ENCODE data around the gene GMCL1.
"Not testable (repeated sequence)": the region's sequence is repeated elsewhere in the genome, so short reads cannot be mapped to it uniquely, and the experiment has no call there.

GMCL1 gene

GRCh38 chr2:69848186-69848790, 18.8 kb downstream of the GMCL1 start:
- Histone ChIP-seq H3K36me3 (ENCODE audit: insufficient read depth, low read length) (peaks cover 2% of the 10 kb centered on the region; the same call in 1 of the 2 replicates), H3K4me1 (ENCODE audit: insufficient read depth, low read length) (no peaks in the 10 kb centered on the region), H3K9ac (ENCODE audit: low read depth, low read length) (no peak overlapping the region), H3K9me3 (ENCODE audit: control insufficient read depth, insufficient read depth, low read length) (no peaks in the 10 kb centered on the region)

- no peak overlapping the region for H3K9ac ChIP-seq (ENCODE audit: low read depth, low read length)
- no peaks in the 10 kb centered on the region for H3K4me1 ChIP-seq (ENCODE audit: insufficient read depth, low read length)
- no peaks in the 10 kb centered on the region for H3K9me3 ChIP-seq (ENCODE audit: control insufficient read depth, insufficient read depth, low read length)
- H3K36me3 ChIP-seq (ENCODE audit: insufficient read depth, low read length), result no peaks in the 10 kb centered on the region
These were observed 28.8 kb downstream of the GMCL1 start for GRCh38 chr2:69858261-69858660.

- Histone ChIP-seq H3K9ac (ENCODE audit: low read depth, low read length) (no peak overlapping the region), H3K9me3 (ENCODE audit: control insufficient read depth, insufficient read depth, low read length) (no peaks in the 10 kb centered on the region), H3K36me3 (ENCODE audit: insufficient read depth, low read length) (no peaks in the 10 kb centered on the region; the same call in none of the 2 replicates), H3K4me1 (ENCODE audit: insufficient read depth, low read length) (no peaks in the 10 kb centered on the region)
These were observed 33.8 kb downstream of the GMCL1 start for GRCh38 chr2:69863298-69863697.

GRCh38 chr2:69888451-69888850, 59.0 kb downstream of the GMCL1 start:
- no peak overlapping the region for H3K9ac ChIP-seq (ENCODE audit: low read depth, low read length)
- no peaks in the 10 kb centered on the region for H3K9me3 ChIP-seq (ENCODE audit: control insufficient read depth, insufficient read depth, low read length)
- no peaks in the 10 kb centered on the region for H3K4me1 ChIP-seq (ENCODE audit: insufficient read depth, low read length)
- H3K36me3 ChIP-seq (ENCODE audit: insufficient read depth, low read length), result no peaks in the 10 kb centered on the region

GRCh38 chr2:69889302-69889701, 59.8 kb downstream of the GMCL1 start:
- no peaks in the 10 kb centered on the region for H3K4me1 ChIP-seq (ENCODE audit: insufficient read depth, low read length)
- H3K36me3 ChIP-seq (ENCODE audit: insufficient read depth, low read length), result no peaks in the 10 kb centered on the region
- H3K9me3 ChIP-seq (ENCODE audit: control insufficient read depth, insufficient read depth, low read length), result no peaks in the 10 kb centered on the region
- no peak overlapping the region for H3K9ac ChIP-seq (ENCODE audit: low read depth, low read length)

- H3K36me3 ChIP-seq (ENCODE audit: insufficient read depth, low read length), result no peaks in the 10 kb centered on the region
- H3K9ac ChIP-seq (ENCODE audit: low read depth, low read length), result no peak overlapping the region
- H3K4me1 ChIP-seq (ENCODE audit: insufficient read depth, low read length), result no peaks in the 10 kb centered on the region; the same call in 1 of the 2 replicates
- H3K9me3 ChIP-seq (ENCODE audit: control insufficient read depth, insufficient read depth, low read length), result no peaks in the 10 kb centered on the region
These were observed 61.4 kb downstream of the GMCL1 start for GRCh38 chr2:69890881-69891280.

GRCh38 chr2:69892838-69893424, 63.5 kb downstream of the GMCL1 start:
- H3K9me3 ChIP-seq (ENCODE audit: control insufficient read depth, insufficient read depth, low read length); H3K36me3 ChIP-seq (ENCODE audit: insufficient read depth, low read length); H3K4me1 ChIP-seq (ENCODE audit: insufficient read depth, low read length); H3K9ac ChIP-seq (ENCODE audit: low read depth, low read length): not testable (repeated sequence)

GRCh38 chr2:69893684-69894551, 64.5 kb downstream of the GMCL1 start, which contains the start of gene SNRNP27:
Gene SNRNP27 (plus strand): TSS chr2:69893956. CDS start chr2:69893985, 29 bp downstream.
- no peaks in the 10 kb centered on the region for H3K9me3 ChIP-seq (ENCODE audit: control insufficient read depth, insufficient read depth, low read length)
- H3K4me1 ChIP-seq (ENCODE audit: insufficient read depth, low read length), result no peaks in the 10 kb centered on the region; the same call in 1 of the 2 replicates
- peaks cover 3% of the 10 kb centered on the region; the same call in 1 of the 2 replicates for H3K36me3 ChIP-seq (ENCODE audit: insufficient read depth, low read length)
- peak within 1 kb of the TSS; percentile 97 for H3K9ac ChIP-seq (ENCODE audit: low read depth, low read length)

GRCh38 chr2:69894737-69895136, 65.3 kb downstream of the GMCL1 start:
- H3K9ac ChIP-seq (ENCODE audit: low read depth, low read length), result peak overlapping the region; percentile 97
- not testable (repeated sequence) for H3K4me1 ChIP-seq (ENCODE audit: insufficient read depth, low read length); H3K36me3 ChIP-seq (ENCODE audit: insufficient read depth, low read length); H3K9me3 ChIP-seq (ENCODE audit: control insufficient read depth, insufficient read depth, low read length)

GRCh38 chr2:69902213-69902922, 72.9 kb downstream of the GMCL1 start:
- Histone ChIP-seq H3K4me1 (ENCODE audit: insufficient read depth, low read length) (no peaks in the 10 kb centered on the region), H3K9me3 (ENCODE audit: control insufficient read depth, insufficient read depth, low read length) (no peaks in the 10 kb centered on the region), H3K36me3 (ENCODE audit: insufficient read depth, low read length) (peaks cover 8% of the 10 kb centered on the region; the same call in 1 of the 2 replicates), H3K9ac (ENCODE audit: low read depth, low read length) (no peak overlapping the region)

GRCh38 chr2:69907216-69907615, 77.8 kb downstream of the GMCL1 start:
- Histone ChIP-seq H3K9ac (ENCODE audit: low read depth, low read length) (no peak overlapping the region), H3K36me3 (ENCODE audit: insufficient read depth, low read length) (0 out of 2 replicates have a peak, but pooled peaks cover 8% of the 10 kb centered on the region), H3K4me1 (ENCODE audit: insufficient read depth, low read length) (no peaks in the 10 kb centered on the region), H3K9me3 (ENCODE audit: control insufficient read depth, insufficient read depth, low read length) (no peaks in the 10 kb centered on the region)

GRCh38 chr2:69911985-69912563, 82.6 kb downstream of the GMCL1 start:
- H3K4me1 ChIP-seq (ENCODE audit: insufficient read depth, low read length), result no peaks in the 10 kb centered on the region
- no peak overlapping the region for H3K9ac ChIP-seq (ENCODE audit: low read depth, low read length)
- peaks cover 10% of the 10 kb centered on the region; the same call in 1 of the 2 replicates for H3K36me3 ChIP-seq (ENCODE audit: insufficient read depth, low read length)
- H3K9me3 ChIP-seq (ENCODE audit: control insufficient read depth, insufficient read depth, low read length), result no peaks in the 10 kb centered on the region

GRCh38 chr2:69914164-69914949, 84.9 kb downstream of the GMCL1 start:
- Histone ChIP-seq H3K36me3 (ENCODE audit: insufficient read depth, low read length) (peaks cover 2% of the 10 kb centered on the region; the same call in 1 of the 2 replicates), H3K9me3 (ENCODE audit: control insufficient read depth, insufficient read depth, low read length) (no peaks in the 10 kb centered on the region), H3K4me1 (ENCODE audit: insufficient read depth, low read length) (no peaks in the 10 kb centered on the region), H3K9ac (ENCODE audit: low read depth, low read length) (peak overlapping the region; percentile 96)

Data from ES-I3 (cell line).